ENCODE results near the gene USP21.

USP21 gene, protein sequence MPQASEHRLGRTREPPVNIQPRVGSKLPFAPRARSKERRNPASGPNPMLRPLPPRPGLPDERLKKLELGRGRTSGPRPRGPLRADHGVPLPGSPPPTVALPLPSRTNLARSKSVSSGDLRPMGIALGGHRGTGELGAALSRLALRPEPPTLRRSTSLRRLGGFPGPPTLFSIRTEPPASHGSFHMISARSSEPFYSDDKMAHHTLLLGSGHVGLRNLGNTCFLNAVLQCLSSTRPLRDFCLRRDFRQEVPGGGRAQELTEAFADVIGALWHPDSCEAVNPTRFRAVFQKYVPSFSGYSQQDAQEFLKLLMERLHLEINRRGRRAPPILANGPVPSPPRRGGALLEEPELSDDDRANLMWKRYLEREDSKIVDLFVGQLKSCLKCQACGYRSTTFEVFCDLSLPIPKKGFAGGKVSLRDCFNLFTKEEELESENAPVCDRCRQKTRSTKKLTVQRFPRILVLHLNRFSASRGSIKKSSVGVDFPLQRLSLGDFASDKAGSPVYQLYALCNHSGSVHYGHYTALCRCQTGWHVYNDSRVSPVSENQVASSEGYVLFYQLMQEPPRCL

DNA sequence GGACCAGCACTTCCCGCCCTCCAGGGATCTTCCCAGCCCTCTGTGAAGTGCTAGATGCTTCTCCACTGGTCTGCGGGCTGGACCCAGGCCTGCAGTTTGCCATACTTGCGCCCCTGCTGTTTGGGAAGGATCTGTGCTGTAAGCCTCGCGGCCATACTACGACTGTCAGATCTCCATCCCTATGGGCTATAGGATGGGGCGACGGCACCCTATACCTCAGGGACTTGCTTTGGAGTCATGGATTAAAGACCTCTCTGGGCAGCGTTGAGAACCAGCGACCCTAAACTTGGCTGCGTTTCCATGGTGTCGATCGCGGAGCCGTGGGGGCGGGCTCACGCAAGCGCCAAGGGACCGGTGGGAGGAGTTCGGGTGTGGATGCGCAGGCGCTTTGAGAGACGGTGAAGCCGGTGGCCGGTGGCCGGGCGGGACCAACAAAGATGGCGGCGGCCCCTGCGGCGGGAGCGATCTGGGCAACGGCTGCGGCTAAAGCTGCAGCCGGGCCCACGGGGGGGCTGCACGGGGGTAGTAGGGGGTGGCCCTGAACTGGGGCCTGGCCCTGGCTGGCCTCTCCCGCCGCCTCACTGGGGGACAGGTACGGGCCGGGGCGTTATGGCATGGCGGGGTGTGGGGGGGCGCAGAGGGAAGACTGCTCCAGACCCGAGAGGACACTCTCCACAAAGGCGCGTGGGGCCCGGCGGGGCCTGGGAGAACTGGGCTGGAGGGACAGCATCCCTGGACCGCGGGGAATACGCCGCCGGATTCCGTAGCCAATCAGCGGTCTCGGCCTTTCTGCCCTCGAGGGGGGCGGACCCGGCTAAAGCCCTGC, at the start of gene USP21:
TSS of gene USP21 (plus strand) at position 414 of the 826 bp plus-strand sequence. CDS start 1,141 bp downstream, outside the sequence.
- peak; percentile 89 for DNase-seq (ENCODE audit: low spot score)

DNA sequence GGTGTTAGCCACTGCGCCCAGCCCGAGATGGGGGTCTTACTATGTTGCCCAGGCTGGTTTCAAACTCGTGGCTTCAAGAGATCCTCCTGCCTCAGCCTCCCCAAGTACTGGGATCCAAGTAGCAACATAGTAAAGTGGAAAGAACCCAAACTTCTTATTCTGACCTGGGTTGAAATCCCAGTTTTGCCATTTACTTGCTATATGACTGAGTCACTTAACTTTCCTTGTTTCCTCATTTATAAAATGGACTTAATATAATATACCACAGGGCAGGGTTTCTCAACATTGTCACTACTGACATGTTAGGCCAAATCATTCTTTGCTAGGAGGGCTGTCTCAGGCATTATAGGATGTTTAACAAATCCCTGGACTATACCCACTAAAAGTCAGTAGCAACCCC, 48.2 kb upstream of the USP21 start:
- no peak for DNase-seq (ENCODE audit: low spot score)

DNA sequence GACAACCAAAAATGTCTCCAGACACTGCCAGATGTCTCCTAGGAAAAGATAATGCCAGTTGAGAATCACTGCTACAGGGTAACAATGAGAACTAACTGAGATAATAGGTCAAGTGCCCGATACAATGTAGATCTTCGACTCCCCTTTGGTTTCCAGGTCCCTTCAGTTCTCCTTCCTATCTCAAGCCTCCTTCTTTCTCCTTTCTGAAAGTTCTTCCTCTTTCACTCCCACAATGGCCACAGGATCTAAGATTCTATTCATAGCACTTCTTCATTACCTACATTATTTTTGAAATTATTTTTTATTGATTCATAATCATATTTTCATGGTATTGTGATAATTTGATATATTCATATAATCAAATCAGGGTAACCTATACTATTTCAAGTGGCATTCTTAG, 47.8 kb upstream of the USP21 start:
- no peak for DNase-seq (ENCODE audit: low spot score)

DNA sequence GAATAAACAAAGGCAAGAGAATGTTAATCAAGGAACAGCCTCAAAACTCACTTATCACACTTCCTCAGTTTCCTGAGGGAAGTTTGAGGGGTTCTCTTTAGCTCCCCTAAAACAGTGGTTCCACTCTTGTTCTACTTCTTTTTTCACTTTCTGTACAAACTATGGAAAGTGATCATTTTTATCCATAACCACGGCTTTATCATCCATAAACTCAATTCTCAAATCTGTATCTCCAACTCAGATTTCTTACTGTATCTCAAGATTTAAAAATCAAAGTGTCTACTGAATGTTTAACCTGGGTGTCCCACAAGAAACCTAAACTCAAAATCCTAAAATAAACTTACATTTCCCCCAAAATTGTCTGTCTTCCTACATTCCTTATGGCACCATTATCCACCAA, 45.4 kb upstream of the USP21 start:
- no peak for DNase-seq (ENCODE audit: low spot score)

DNA sequence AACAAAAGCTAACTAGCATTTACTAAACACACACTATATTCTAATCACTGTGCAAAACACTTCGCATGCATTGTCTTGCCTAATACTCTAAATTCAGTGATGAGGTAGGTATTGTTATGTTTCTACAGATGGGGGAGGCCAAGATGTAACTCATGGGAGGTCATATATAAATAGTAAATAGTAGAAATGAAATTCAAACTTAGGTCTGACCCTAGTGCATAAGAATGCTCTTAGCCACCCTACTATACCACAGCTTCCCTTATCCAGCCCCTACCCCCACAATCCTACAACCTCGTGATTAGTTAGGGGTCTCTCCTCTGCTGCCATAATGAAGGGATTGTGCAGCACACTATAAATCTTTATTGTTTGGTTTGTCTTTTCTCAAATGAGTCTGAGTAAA, 44.7 kb upstream of the USP21 start:
- DNase-seq (ENCODE audit: low spot score), result no peak

DNA sequence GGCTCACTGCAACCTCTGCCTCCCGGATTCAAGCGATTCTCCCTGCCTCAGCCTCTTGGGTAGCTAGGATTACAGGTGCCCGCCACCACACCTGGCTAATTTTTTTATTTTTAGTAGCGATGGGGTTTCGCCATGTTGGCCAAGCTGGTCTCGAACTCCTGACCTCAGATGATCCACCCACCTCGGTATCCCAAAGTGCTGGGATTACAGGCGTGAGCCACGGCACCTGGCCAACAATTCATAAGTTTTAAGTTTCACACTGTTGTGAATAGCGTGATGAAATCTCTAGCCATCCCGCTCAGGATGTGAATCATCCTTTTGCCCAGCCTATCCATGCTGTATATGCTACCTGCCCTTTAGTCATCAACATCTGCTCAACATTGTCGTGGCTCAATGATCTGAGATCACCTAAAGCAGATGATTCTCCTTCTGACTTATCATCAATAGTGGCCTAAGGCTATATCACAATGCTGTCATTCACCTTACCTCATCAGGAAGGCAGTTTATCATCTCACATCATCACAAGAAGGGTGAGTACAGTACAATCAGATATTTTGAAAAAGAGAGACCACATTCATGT, 44.1 kb upstream of the USP21 start:
- DNase-seq (ENCODE audit: low spot score), result peak; percentile 98

DNA sequence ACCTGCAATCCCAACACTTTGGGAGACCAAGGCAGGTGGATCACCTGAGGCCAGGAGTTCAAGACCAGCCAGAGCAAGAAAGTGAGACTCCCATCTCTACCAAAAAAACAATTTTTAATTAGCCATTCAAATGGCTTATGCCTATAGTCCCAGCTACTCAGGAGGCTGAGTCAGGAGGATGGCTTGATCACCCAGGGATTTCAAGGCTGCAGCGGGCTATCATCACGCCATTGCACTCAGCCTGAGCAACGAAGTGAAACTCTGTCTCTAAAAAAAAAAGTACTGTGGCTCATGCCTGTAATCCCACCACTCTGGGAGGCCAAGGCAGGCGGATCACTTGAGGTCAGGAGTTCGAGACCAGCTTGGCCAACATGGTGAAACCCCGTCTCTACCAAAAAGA, 43.3 kb upstream of the USP21 start:
- peak; percentile 21 for DNase-seq (ENCODE audit: low spot score)

DNA sequence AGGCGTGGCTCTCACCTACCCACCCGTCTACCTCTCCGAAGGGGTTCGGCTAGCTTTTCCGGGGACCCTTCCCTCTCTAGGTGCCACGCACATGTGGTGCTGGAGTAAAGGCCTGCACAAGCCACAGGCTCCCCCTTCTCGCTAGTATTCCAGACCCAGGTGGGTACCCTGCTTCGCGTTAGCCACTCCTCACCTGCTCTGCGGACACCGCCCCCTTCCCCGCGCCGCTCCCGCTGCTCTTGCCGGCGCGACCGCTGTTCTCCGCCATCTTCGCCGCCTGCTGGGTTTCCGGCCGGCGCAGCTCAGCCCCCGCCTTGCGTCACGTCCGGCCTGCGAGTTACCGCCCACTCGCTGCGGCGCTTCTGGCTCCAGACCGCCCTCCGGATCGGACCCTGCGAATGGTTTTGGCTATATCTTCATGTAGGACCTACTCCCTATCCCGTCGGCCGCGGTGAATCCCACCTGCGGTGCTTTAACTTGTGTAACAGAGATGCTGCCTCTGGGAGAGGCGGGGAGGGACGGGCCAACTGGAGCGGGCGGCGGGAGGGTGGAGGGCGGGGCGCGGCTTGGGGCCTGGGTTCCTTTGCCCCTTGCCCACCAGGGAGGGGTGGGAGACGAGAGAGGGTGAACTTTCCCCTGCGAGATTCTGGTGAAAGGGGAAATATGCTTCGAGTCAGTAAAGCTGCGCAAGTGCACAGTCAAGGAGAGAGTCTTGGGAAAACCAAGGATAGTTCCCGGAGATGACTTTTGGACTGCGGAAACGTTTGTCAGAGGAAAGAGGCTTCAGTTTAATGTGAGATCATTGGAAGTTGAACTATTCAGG, 41.3 kb upstream of the USP21 start, which contains the start of the genes NIT1 and PFDN2:
TSS of gene NIT1 (plus strand) at position 347 of the 823 bp plus-strand sequence. CDS start at position 419, 72 bp downstream.
TSS of gene PFDN2 (minus strand) at position 279 of the 823 bp plus-strand sequence. CDS start at position 268, 11 bp downstream.
- peak; percentile 88 for DNase-seq (ENCODE audit: low spot score)

DNA sequence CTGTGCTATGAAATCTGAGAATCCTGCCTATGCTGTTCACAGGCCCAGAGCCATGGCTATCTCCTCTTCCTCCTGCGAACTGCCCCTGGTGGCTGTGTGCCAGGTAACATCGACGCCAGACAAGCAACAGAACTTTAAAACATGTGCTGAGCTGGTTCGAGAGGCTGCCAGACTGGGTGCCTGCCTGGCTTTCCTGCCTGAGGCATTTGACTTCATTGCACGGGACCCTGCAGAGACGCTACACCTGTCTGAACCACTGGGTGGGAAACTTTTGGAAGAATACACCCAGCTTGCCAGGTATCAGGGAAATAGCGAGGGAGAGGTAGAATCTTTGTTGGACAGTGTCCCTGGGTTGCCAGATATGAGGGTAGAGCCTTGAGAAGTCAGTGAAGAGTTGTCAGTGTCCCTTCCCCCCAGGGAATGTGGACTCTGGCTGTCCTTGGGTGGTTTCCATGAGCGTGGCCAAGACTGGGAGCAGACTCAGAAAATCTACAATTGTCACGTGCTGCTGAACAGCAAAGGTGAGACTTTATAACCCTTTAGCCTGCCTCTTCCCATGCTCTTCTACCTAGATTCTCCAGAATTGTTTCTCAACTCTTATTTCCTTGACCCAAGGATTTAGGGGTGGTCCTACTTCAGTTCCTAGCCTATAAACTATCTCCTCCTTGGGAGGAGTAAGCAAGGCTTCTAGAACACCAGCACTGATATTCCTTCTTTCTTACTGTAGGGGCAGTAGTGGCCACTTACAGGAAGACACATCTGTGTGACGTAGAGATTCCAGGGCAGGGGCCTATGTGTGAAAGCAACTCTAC, 40.0 kb upstream of the USP21 start:
- peak; percentile 91 for DNase-seq (ENCODE audit: low spot score)

DNA sequence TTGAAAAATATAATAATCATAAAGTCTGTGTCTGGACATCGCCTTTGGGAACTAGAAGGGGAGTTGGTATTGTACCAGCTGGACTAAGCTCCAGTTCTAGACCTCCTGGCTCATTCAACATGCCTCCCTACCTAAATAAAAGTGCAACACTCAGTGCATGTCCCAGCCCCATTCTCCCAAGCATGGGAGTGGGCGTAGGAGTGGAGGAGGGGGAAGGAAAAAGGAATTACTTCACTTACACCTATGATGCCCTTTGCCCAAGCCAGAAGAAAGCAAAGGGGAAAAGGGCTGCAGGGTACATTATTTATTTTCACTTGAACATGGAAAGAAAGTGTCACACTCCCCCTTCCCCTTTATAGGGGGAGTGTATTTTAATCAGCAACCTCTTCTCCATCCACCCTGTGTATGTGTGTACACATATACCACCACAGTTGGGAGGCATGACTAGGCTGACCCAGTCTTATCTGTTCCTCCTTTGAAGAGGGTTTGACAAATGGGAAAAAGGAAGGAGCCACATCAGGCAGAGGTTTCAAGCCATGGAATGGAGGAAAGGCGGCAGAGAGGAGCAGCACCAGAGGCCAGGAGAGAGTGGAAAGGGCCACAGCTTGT, 38.2 kb upstream of the USP21 start:
- no peak for DNase-seq (ENCODE audit: low spot score)

DNA sequence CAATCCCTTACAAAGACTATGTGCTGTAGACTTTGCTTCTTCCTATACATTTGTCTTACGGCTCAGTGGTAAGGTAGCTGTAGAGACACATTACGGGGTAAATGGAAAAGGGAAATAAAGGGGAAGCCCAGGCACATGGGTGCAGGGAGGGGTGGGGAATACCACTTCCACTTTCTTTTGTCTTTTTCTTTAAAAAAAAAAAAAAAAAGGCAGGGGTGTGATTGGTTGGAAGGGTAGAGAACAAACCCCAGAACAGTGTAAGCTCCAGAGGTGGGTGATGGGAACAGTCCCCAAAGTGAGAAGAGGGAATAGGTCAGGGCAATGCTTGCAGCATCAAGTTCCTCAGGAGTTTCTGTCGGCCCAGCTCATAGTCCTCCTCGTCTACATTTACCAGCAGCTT, 37.5 kb upstream of the USP21 start:
- no peak for DNase-seq (ENCODE audit: low spot score)

DNA sequence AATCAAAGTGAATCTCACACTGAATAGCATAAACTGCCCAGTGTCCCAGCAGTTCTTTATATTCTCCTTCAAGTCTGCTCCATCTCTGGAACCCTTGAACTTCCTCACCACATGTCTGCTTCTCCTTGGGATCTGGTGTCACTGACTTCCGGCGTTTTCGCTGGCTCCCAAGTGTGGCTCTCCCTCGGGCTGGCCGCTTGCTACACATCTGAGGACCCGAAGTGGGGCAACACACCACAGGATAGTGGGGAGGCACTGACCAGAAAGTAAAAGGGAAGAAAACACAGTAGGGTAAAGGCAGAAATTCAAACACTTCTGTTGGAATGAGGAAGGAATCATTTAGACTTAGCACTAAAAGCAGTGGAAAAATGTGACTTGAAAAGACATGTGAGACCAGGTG, 36.3 kb upstream of the USP21 start:
- no peak for DNase-seq (ENCODE audit: low spot score)

DNA sequence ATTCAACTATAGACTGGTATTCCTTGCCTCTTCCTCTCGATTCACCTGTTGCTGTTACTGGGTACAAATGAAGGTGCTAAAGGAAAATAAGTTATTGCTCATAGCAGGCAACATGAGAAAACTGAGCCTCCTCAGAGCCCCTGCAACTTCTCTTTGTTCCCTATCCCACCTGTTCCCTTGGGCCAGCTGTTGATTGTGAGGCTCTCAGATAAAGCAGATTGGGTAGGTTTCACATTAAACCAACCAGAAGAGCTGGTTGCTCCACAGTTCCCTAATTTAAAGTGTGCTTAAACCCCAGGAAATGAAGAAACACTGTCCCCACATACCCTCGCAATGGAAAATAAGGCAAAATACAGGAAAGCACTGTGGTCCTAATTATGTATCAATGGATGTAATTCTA, 31.7 kb upstream of the USP21 start:
- no peak for DNase-seq (ENCODE audit: low spot score)

DNA sequence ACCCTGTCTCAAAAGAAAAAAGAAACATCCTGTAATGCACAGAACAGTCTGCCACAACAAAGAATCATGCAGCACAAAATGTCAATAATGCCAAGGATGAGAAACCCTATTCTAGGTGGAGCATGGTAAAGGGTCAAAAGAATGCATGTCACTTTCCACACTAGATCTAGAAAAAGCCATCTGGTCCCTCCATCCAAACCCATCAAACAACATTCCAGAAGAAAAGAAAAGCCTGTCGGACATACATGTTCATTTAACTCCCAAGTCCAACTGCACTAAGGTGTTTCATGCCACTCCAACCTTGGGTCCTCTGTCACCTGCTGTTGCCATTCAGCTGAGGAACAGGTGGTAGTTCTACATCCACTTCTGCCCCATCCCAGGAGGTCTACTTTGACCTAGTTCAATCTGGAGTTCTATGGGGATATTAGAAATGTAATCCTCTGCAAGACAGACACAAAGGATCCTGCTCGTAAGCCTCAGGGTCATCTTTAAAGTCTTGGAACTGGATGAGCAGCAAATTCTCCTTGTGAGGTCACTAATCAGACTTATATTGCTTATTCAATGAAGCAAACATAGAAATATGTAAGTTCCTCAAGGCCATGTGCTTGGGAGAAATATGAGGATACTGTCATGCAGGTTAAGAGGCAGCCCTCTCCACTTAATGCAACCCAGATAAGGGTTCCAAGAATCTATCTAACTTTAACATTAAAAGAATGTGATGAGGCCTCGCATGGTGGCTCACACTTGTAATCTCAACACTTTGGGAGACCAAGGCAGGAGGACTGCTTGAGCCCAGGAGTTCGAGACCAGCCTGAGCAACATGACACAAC, 30.5 kb upstream of the USP21 start:
- DNase-seq (ENCODE audit: low spot score), result no peak

DNA sequence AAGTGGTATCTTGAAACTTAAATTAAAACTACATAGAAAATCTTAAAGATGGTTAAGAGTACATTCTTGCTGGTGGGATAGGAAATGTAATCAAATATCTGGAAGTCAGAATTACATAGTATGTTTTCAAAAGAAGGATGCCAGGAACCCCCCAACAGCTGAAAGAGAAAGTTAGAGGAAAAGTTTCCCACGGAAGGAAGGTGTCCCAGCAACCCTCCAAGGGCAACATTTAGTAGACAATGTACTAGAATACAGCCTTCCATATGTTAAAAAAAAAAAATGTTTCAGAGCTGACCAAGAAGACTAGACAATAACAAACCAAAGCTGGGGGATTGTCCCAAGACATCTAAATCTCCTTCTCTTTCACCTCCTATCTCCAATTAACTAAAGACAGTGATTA, 29.0 kb upstream of the USP21 start:
- no peak for DNase-seq (ENCODE audit: low spot score)

DNA sequence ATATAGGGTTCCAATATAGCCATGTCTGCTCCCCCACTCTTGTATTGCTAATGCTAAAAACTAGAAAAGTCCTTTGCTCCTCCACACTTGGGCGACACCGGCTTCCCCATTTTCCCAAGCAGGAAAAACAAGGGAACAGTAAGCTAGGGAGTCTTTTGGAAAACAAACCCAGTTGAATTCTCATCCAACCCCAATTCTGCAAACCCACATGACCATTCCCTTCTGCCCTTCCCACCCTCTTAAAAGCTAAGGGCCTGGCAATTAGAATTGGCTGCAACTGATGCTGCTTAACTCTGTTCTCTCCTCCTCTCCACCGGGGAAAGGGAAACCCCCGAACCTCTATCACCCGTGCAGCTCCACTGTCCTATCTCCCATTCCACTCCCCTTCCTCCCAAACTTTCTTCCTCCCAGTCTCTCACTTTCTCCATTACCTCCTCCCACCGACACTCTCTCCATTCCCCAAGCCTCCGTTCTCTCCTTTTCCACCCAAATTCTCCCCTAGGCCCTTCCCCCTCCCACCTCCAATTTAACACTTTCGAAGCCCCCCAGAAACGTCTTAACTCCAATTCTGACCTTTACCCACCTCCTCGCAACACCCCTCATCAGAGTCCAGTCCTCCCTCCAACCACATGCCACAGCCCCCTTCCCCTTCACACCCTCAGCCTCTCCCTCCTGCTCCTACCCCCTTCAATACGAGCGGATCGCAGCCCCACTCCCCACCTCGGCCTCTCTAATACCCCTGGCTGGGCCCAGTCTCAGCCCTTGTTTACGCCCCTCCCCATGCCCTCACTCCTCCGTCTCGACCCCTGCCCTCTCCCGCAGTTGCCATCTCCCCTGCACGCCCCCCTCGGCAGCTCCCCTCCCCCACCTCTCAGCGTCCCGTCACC, 27.5 kb upstream of the USP21 start:
- DNase-seq (ENCODE audit: low spot score), result peak; percentile 9

DNA sequence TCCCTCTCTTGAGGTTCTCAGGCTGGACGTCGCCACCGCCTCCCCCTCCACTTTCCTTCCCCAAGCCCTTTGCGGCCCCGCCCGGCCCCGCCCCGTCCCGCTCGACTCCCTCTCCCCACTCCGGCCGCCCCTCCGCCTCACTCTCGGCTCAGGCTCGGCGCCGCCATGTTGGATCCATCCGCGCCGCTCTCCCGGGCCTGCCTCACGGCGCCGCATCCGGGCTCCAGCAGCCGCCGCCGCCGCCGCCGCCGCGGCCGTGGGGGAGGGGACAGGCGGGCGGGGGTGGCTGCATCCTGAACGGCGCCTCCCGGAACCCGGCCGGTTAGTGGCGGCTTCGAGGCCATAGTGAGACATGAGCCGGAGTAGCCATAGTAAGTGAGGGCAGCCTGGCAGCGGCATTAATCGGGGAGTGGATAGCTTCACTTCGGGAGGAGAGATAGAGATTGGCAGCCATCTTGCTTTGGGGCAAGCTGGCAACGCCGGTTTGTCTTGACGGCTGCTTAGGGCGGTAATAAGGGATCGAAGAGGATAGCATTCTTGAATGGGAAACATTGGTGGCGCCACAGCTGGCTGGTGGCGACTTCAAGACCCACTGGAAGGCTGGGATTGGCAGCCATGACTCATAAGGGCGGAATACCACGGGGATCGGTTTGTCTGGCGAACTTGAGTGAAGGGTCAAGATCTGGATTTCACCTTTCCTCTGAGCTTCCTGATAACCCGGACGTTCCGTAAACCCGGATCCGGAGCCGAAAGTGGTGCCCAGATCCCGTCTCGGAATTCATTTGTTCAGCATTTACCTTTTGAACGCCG, 26.7 kb upstream of the USP21 start, which contains the start of gene DEDD:
TSS of gene DEDD (minus strand) at position 258 of the 810 bp plus-strand sequence. CDS start 8,205 bp downstream, outside the sequence.
- peak; percentile 99 for DNase-seq (ENCODE audit: low spot score)
